OCI-LY3 (cell line): ENCODE measurements around the gene PRL.

Experiments
- CTCF ChIP-seq: fragments of 200-600, 300-600 bp; sonication (generic); IDR thresholded peaks from 2 replicates; pipeline ENCODE4 v1.5.1; 2014; ENCODE audit warnings: antibody characterized with exemption, low read length, low read depth
- EZH2phosphoT487 ChIP-seq: fragments of 200-600 bp; shearing (Covaris generic); IDR thresholded peaks from 2 replicates; pipeline ENCODE4 v1.6.1; 2018; ENCODE audit warnings: antibody characterized with exemption, mixed run types, low read depth

DNA sequence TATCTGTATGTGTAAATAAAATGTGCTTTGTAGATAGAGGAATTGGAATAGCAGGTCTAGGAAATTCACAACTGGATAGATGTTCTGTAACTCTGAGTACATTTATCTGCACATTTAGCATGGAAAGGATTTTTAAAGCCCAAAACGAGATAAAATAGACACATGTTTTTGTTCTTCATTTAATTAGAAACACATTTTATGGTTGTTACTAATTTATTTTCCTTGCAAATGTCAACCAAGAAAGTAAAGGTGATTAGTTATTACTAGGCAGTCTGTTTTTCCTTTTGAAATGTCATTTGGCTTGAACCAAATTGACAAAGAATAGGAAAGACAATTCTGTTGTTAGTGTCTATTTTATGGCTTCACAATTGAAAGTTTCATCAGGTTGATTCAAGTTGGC, 769 bp downstream of the PRL start:
- TF ChIP-seq CTCF: no peak
- TF ChIP-seq EZH2phosphoT487: no peak
